ENCODE results near the gene MRPL27.

Gene MRPL27

DNA sequence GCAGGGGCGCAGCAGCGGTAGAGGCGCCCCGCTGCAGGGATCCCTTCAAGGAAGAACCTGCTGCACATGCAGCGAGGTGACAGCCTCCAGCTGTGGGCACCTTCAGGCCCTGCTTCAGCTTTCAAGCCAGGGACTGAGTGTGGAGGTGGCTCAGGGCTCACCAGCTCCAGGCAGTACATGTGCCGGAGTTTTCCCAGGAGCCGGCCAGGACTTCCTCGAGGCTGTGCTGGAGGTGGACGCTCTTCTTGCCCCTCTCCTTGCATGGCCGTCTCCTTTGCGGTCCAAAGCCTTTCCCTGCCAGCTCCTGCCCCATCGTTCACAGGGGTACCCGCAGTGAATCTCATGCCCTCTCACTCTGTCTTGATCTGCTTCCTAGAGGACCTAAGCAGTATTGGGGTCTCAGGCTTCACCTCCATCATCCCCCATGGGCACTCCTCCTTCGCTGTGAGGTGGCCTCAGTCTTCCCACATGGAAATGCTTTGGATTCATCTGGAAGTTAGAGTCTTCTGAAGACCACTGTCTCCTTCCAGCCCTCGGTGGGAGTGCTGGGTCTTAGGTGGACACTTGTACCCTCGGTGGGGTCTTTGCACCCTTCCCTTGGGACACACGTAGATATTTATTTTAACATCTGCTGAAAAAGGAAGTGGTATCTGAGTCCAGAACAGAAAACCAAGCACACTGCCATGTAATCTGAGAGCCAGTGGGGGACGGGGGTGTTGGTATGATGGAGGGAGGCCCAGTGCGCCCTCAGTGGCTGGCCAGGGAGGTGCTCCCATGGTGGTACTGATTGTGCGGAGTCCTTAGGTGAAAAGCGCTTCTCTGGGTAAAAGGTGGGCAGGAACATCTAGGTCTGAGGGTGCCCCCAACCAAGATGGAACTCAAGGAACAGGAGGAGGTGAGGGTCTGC lies 20.0 kb downstream of the MRPL27 start:
- Histone ChIP-seq H2AFZ (ENCODE audit: low read length, unreplicated experiment) (no peak overlapping the region), H3K4me1 (ENCODE audit: control insufficient read depth, insufficient read depth, low read length, unreplicated experiment) (peaks cover 13% of the 10 kb centered on the region), H3K4me3 (ENCODE audit: low read depth, low read length) (no peak overlapping the region), H3K36me3 (ENCODE audit: insufficient read depth, low read length) (peaks cover 8% of the 10 kb centered on the region; the same call in 1 of the 2 replicates), H3K79me2 (ENCODE audit: control insufficient read depth, insufficient read depth, low read length, unreplicated experiment) (peaks cover 37% of the 10 kb centered on the region), H3K27me3 (ENCODE audit: insufficient read depth, low read length) (no peaks in the 10 kb centered on the region), H3K27ac (ENCODE audit: low read depth, low read length) (no peak overlapping the region)

DNA sequence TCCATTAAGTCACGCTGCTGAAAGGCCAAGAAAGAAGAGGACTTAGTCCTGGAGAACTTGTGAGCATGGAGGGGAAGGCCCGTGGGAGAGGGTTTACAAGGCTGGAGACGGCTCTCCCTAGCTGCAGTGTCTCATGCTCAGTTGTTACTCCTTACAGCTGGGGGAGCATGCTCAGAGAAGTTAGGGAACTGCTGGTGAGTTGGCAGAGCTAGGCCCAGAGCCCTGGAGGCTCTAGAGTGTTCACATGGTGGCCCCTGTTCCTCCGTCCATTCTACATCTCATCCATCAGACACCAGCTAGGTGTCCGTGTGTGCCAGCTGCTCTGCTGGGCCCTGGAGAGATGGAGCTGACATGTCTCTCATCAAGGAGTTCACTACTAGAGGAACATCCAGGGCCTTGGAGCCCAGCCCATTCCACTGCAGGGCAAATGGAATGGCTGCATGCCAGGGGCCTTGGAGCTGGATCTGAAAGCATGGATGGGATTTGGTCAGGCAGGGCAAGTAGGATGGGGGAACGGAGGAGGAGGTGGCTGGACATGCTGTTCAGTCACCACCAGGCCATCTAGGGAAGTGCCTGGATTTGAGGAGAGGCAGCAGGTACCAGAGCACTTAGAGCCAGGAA lies 20.8 kb downstream of the MRPL27 start:
- peaks cover 45% of the 10 kb centered on the region for H3K79me2 ChIP-seq (ENCODE audit: control insufficient read depth, insufficient read depth, low read length, unreplicated experiment)
- H3K4me1 ChIP-seq (ENCODE audit: control insufficient read depth, insufficient read depth, low read length, unreplicated experiment) = peaks cover 19% of the 10 kb centered on the region
- H3K27me3 ChIP-seq (ENCODE audit: insufficient read depth, low read length) = no peaks in the 10 kb centered on the region
- H3K36me3 ChIP-seq (ENCODE audit: insufficient read depth, low read length) = peaks cover 5% of the 10 kb centered on the region; the same call in 1 of the 2 replicates
- no peak overlapping the region for H2AFZ ChIP-seq (ENCODE audit: low read length, unreplicated experiment)
- no peak overlapping the region for H3K4me3 ChIP-seq (ENCODE audit: low read depth, low read length)
- H3K27ac ChIP-seq (ENCODE audit: low read depth, low read length) = no peak overlapping the region

DNA sequence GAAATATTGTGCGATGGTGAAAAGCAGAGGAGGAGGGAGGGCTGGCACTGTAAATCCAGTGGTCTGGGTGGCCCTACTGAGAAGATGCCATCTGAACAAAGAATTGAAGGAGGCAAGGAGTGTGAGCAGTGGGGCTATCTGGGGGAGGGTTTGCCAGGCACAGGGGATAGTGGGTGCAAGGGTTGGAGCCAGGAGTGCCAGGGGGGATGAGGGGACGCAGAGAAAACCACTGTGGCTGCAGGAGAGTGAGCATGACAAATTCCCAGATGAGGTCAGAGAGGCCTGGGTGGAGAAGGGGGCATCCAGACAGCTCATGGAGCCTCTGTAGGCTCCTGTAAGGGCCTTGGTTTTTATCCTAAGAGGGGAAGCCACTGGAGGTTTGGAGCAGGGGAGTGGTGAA lies 22.3 kb downstream of the MRPL27 start:
- no peak overlapping the region for H2AFZ ChIP-seq (ENCODE audit: low read length, unreplicated experiment)
- no peaks in the 10 kb centered on the region for H3K27me3 ChIP-seq (ENCODE audit: insufficient read depth, low read length)
- H3K4me3 ChIP-seq (ENCODE audit: low read depth, low read length) = no peak overlapping the region
- H3K36me3 ChIP-seq (ENCODE audit: insufficient read depth, low read length) = peaks cover 3% of the 10 kb centered on the region; the same call in 1 of the 2 replicates
- no peak overlapping the region for H3K27ac ChIP-seq (ENCODE audit: low read depth, low read length)
- H3K79me2 ChIP-seq (ENCODE audit: control insufficient read depth, insufficient read depth, low read length, unreplicated experiment) = peaks cover 53% of the 10 kb centered on the region
- peaks cover 19% of the 10 kb centered on the region for H3K4me1 ChIP-seq (ENCODE audit: control insufficient read depth, insufficient read depth, low read length, unreplicated experiment)

DNA sequence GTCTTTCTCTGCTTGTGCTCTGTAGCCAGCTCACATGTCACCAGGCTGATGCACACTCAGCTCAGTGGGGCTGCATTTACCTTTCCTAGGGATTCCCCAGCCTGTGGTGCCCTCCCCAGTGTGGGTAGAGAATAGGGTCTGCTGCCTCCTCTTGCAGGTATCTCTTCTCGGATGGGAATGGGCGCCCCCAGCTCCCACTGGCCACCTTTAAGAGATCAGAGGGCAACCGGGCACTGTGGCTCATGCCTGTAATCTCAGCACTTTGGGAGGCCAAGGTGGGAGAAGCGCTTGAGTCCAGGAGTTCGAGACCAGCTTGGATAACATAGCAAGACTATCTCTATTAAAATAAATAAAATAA lies 23.8 kb downstream of the MRPL27 start:
- Histone ChIP-seq H3K27ac (ENCODE audit: low read depth, low read length) (no peak overlapping the region), H3K79me2 (ENCODE audit: control insufficient read depth, insufficient read depth, low read length, unreplicated experiment) (peaks cover 53% of the 10 kb centered on the region), H2AFZ (ENCODE audit: low read length, unreplicated experiment) (no peak overlapping the region)

DNA sequence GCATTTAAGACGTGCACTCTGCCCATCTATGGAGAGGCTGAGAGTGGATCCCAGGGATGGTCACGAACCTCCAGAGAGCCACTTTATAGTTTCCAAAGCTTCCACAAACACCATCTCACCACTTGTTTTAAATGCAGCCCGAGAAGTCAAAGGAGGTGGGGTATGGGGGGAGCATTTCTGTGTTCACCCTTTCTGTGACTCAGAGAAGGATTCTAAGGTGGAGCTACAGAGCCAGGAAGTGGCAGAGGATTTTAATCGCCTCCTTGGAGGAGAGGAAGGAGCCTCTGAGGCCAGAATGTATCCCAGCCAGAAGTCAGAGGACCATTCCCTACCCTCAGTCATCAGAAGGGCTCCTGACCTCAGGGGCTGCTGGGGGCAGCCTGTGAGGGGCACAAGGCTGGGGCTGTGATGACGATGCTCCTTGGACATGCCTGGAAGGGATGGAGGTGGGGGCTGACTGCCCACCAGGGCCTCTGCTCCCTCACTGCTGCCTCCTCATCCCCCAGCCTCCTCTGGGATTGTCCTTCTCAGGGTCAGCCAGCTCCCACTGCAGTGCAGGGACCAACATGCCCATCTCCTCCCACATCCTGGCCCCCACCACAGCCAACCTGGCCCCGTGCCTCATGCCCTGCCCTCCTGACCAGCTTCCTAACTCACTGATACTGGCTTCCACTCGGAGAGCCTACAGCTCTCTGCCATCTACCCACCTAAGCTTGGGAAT lies 24.3 kb downstream of the MRPL27 start:
- no peaks in the 10 kb centered on the region for H3K36me3 ChIP-seq (ENCODE audit: insufficient read depth, low read length)
- H3K27me3 ChIP-seq (ENCODE audit: insufficient read depth, low read length) = no peaks in the 10 kb centered on the region
- H3K4me3 ChIP-seq (ENCODE audit: low read depth, low read length) = peak overlapping the region; percentile 90; the same call in 1 of the 2 replicates
- no peak overlapping the region for H2AFZ ChIP-seq (ENCODE audit: low read length, unreplicated experiment)
- H3K79me2 ChIP-seq (ENCODE audit: control insufficient read depth, insufficient read depth, low read length, unreplicated experiment) = peaks cover 53% of the 10 kb centered on the region
- H3K4me1 ChIP-seq (ENCODE audit: control insufficient read depth, insufficient read depth, low read length, unreplicated experiment) = peaks cover 19% of the 10 kb centered on the region
- peak overlapping the region; percentile 20; the same call in 1 of the 2 replicates for H3K27ac ChIP-seq (ENCODE audit: low read depth, low read length)

More for the DNA sequence above, 23.8 kb downstream of the MRPL27 start:
- H3K4me1 ChIP-seq (ENCODE audit: control insufficient read depth, insufficient read depth, low read length, unreplicated experiment) = peaks cover 19% of the 10 kb centered on the region
- H3K4me3 ChIP-seq (ENCODE audit: low read depth, low read length) = no peak overlapping the region
- no peaks in the 10 kb centered on the region for H3K27me3 ChIP-seq (ENCODE audit: insufficient read depth, low read length)
- no peaks in the 10 kb centered on the region for H3K36me3 ChIP-seq (ENCODE audit: insufficient read depth, low read length)

DNA sequence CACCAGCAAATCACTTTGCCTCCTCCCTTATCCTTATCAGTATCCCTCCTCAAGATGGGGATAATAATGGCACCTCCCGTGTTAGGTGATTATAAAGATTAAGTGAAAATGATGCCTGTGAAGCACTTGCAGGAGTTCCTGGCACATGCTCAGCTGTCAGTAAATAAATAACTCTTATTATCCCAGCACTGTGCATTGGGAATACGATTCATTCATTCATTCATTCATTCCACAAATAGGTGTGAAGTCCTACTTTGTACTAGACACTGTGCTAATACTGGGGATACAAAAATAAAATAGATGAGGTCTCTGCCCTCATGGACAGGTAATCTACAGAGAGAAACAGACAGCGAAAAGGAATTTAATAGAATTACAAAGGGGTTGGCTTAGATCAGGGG lies 25.1 kb downstream of the MRPL27 start:
- Histone ChIP-seq H3K4me3 (ENCODE audit: low read depth, low read length) (peak overlapping the region; percentile 90), H3K36me3 (ENCODE audit: insufficient read depth, low read length) (no peaks in the 10 kb centered on the region), H3K27me3 (ENCODE audit: insufficient read depth, low read length) (no peaks in the 10 kb centered on the region)

DNA sequence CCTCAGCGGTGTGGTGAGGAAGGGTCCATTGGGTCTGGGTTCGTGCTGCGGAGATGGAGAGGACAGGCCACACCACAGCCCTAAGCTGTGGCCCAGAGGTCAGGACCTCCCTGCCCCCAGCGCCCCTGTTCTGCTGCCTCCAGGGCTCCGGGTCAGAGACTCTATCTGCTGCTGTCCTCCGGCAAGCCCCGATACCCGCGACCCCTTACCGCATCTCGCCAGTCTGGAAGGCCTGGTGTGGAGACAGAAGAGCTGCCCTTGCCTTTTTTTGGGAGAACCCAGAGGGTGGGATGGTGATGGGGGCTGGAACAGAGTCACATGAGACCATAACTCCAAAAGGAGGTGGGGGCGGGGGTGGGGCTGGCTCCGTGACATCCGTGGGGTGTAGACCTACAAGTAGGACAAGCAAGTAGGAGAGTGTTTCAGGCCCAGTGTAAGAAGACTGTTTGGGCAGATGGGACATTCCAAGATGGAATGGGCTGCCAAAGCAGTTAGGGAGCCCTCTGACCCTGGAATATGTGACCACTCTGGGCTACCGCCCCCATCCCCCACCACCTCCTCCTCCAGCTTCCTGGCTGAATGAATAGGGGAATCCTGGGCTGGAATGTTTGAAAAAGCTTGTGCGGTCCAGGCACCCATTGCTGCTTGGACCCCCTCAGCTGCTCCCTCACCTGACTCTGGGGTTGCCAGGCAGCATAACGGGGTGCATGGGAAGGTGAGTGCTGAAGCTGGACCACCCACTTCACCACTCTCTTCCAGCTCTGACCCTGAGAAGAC lies 25.7 kb downstream of the MRPL27 start:
- H3K27ac ChIP-seq (ENCODE audit: low read depth, low read length) = peak overlapping the region; percentile 9; the same call in 1 of the 2 replicates
- no peaks in the 10 kb centered on the region for H3K36me3 ChIP-seq (ENCODE audit: insufficient read depth, low read length)
- H2AFZ ChIP-seq (ENCODE audit: low read length, unreplicated experiment) = no peak overlapping the region

More for the DNA sequence above, 25.1 kb downstream of the MRPL27 start:
- H2AFZ ChIP-seq (ENCODE audit: low read length, unreplicated experiment) = no peak overlapping the region
- no peak overlapping the region for H3K27ac ChIP-seq (ENCODE audit: low read depth, low read length)
- peaks cover 53% of the 10 kb centered on the region for H3K79me2 ChIP-seq (ENCODE audit: control insufficient read depth, insufficient read depth, low read length, unreplicated experiment)
- H3K4me1 ChIP-seq (ENCODE audit: control insufficient read depth, insufficient read depth, low read length, unreplicated experiment) = peaks cover 19% of the 10 kb centered on the region

DNA sequence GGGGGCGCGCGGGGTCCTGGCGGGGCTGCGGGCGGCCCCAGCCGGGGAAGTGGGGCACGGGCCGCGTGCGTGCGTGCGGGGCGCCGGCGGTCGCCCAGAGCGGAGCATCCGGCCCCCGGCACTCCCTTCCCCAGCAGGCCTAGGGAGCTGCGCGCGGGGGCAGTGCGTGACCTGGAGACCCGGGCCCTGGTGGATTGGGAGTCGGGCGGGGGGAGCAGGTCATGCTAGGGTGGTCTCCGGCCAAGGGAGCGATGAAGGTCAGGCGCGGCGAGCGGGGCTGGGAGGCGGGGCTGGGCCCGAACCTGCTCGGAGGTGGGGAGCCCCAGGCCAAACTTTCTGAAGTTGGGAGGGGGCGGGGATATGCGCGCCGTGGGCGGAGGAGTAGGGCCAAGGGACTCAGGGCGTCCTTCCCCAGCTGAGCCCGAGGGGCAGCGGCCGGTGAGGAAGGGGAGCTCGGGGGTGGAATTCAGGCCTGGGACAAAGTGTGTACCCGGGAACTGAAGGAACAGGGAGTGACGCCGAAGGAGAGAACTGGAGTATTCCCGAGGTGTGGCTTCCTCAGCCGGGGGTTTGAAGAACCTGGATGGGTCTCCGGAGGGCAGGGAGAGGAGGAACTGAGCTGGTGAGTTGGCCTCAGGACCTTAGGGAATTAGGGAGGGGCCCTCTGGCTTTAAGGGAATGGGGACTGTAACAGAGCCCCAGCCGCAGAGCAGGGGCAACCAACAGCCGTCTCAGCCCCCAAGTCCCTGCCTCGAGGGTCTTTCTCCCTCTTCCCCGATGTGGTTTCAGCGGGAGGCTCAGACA lies 26.5 kb downstream of the MRPL27 start:
- Histone ChIP-seq H3K36me3 (ENCODE audit: insufficient read depth, low read length) (no peaks in the 10 kb centered on the region), H3K27ac (ENCODE audit: low read depth, low read length) (peak overlapping the region; percentile 9; the same call in 1 of the 2 replicates), H3K4me3 (ENCODE audit: low read depth, low read length) (peak overlapping the region; percentile 90), H3K27me3 (ENCODE audit: insufficient read depth, low read length) (no peaks in the 10 kb centered on the region), H2AFZ (ENCODE audit: low read length, unreplicated experiment) (peak overlapping the region; percentile 64), H3K4me1 (ENCODE audit: control insufficient read depth, insufficient read depth, low read length, unreplicated experiment) (peaks cover 19% of the 10 kb centered on the region), H3K79me2 (ENCODE audit: control insufficient read depth, insufficient read depth, low read length, unreplicated experiment) (peaks cover 41% of the 10 kb centered on the region)

More for the DNA sequence above, 25.7 kb downstream of the MRPL27 start:
- Histone ChIP-seq H3K79me2 (ENCODE audit: control insufficient read depth, insufficient read depth, low read length, unreplicated experiment) (peaks cover 49% of the 10 kb centered on the region), H3K4me1 (ENCODE audit: control insufficient read depth, insufficient read depth, low read length, unreplicated experiment) (peaks cover 19% of the 10 kb centered on the region), H3K4me3 (ENCODE audit: low read depth, low read length) (peak overlapping the region; percentile 90), H3K27me3 (ENCODE audit: insufficient read depth, low read length) (no peaks in the 10 kb centered on the region)

DNA sequence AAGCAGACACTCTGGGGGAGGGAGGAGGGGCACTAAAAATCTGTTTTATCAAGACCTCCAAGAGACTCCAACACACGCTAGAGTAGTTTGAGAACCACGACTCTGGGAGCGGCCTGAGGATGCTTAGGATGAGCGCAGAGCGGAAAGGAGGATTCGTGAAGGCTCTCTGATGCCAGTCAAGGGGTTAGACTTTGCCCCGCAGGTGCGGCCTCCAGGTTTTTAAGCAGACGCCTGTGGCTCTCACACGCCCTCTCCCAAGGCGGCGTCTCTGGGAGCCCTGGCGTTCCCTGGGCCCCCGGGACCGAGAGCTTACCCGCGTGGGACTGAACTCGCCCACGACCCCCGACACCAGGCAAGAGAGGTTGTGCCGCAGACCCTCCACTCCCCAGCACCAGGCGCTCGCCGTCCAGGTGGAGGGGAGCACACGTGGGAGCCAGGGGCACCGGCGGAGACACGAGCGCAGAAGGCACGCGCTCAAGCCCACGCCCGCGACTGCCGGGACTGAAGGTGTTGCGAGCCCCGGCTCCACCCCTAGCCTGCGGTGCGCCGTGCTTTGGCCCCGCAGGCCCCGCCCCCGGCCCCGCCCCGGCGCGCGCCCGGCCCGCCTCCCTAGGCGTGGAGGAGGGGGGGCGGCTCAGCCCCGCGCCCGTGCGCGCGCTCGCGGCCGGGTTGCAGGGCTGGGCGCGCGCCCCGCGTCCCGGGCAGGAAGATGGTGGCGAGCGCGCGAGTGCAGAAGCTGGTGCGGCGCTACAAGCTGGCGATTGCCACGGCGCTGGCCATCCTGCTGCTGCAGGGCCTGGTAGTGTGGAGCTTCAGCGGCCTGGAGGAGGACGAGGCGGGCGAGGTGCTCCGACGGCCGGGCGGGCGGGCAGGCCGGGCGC lies 27.3 kb downstream of the MRPL27 start, which contains the start of gene XYLT2:
Gene XYLT2, plus strand, starts transcription at position 695 of the 881 bp plus-strand sequence. Its CDS starts 15 bp downstream, at position 710.
- peak within 1 kb of the TSS; percentile 9; the same call in 1 of the 2 replicates for H3K27ac ChIP-seq (ENCODE audit: low read depth, low read length)
- H3K36me3 ChIP-seq (ENCODE audit: insufficient read depth, low read length) = no peaks in the 10 kb centered on the region
- peaks cover 19% of the 10 kb centered on the region for H3K4me1 ChIP-seq (ENCODE audit: control insufficient read depth, insufficient read depth, low read length, unreplicated experiment)
- no peaks in the 10 kb centered on the region for H3K27me3 ChIP-seq (ENCODE audit: insufficient read depth, low read length)
- H3K4me3 ChIP-seq (ENCODE audit: low read depth, low read length) = peak within 1 kb of the TSS; percentile 90
- peaks cover 36% of the 10 kb centered on the region for H3K79me2 ChIP-seq (ENCODE audit: control insufficient read depth, insufficient read depth, low read length, unreplicated experiment)
- H2AFZ ChIP-seq (ENCODE audit: low read length, unreplicated experiment) = peak within 1 kb of the TSS; percentile 87
